Erythroblast (primary cell): ENCODE data around the gene LDAH.

Source experiments
- GATA1 ChIP-seq: IDR thresholded peaks from 2 replicates; pipeline ENCODE4 v1.6.1; 2011; ENCODE audit warnings: low read depth, mild to moderate bottlenecking, control low read depth, low read length, moderate library complexity
- POLR2A ChIP-seq: IDR thresholded peaks from 2 replicates; pipeline ENCODE4 v1.6.1; 2011; ENCODE audit warnings: mild to moderate bottlenecking, low read length

GRCh38 chr2:20635675-20636584 lies 187.0 kb downstream of the LDAH start:
- TF ChIP-seq POLR2A (no peak), GATA1 (no peak)
